Brain microvascular endothelial cell (primary cell): ENCODE results near the gene CD1E.
"Not testable (repeated sequence)": the region's sequence is repeated elsewhere in the genome, so short reads cannot be mapped to it uniquely, and the experiment has no call there.

Source experiments
- DNase-seq: peaks from one replicate; pipeline ENCODE4 v3.0.0-alpha.2; 2020
- H3K27ac ChIP-seq: fragments of 250-450 bp; sonication (Bioruptor Pico); 2 replicates; pipeline ENCODE4 v1.5.1; 2020; ENCODE audit warnings: mild to moderate bottlenecking, moderate library complexity
- H3K27me3 ChIP-seq: fragments of 250-450 bp; sonication (Bioruptor Pico); replicated peaks from 2 replicates; pipeline ENCODE4 v1.5.1; 2020; ENCODE audit warnings: mild to moderate bottlenecking
- H3K36me3 ChIP-seq: fragments of 250-450 bp; sonication (Bioruptor Pico); replicated peaks from 2 replicates; pipeline ENCODE4 v1.5.1; 2020; ENCODE audit warnings: mild to moderate bottlenecking
- H3K4me3 ChIP-seq: 2 replicates; pipeline ENCODE4 v1.5.1; 2011; ENCODE audit warnings: low read depth, mild to moderate bottlenecking, control low read depth, low read length, moderate library complexity
- in situ Hi-C: cut with HindIII; loops from 2 replicates; pipeline ENCODE4 v1.10.0; 2017; ENCODE audit warnings: low sequenced_read_pairs, low pct_ligation_motif_present
- TF ChIP-seq, protein P1 (sequence below): IDR thresholded peaks from 2 replicates; pipeline ENCODE4 v1.5.1; 2011; ENCODE audit warnings: low read depth, mild to moderate bottlenecking, moderate library complexity, low read length, control low read depth, inconsistent platforms; ENCODE audit errors: missing control alignments

Gene CD1E

DNA sequence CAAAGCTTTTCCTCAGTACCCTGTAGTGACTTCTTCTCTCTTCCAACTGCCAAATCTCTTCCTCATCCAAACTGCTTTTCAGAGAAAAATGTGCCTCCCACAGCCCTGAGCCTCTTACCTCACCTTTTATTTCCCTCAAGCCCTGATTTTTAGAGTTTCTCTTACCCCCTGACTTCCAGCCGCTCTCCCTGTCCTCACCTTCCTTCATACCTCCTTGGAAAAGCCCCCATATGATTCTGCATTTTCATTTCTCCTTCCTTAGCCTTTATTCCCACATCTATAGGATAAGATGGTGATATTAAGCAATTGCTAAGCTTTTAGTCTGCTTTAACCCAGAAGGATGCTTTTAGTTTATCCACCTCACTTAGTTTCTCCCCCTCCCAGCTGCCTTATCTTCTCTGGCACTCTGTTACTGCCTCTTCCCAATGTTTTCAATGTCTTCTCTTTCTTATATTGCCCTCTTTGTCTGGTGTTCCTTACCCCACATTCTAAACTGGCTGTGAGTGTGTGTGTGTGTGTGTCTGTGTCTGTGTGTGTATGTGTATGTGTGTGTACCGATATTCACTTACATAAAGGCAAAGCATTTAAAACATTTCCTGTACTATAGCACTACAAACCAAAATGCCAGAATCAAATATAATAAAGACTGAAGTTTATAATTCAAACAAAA, 22.1 kb upstream of the CD1E start, which contains the start of gene CD1B:
CD1B (minus strand) TSS at position 51 of the 670 bp plus-strand sequence. CDS start 108 bp downstream, outside the sequence.
- TF ChIP-seq, protein P1, sequence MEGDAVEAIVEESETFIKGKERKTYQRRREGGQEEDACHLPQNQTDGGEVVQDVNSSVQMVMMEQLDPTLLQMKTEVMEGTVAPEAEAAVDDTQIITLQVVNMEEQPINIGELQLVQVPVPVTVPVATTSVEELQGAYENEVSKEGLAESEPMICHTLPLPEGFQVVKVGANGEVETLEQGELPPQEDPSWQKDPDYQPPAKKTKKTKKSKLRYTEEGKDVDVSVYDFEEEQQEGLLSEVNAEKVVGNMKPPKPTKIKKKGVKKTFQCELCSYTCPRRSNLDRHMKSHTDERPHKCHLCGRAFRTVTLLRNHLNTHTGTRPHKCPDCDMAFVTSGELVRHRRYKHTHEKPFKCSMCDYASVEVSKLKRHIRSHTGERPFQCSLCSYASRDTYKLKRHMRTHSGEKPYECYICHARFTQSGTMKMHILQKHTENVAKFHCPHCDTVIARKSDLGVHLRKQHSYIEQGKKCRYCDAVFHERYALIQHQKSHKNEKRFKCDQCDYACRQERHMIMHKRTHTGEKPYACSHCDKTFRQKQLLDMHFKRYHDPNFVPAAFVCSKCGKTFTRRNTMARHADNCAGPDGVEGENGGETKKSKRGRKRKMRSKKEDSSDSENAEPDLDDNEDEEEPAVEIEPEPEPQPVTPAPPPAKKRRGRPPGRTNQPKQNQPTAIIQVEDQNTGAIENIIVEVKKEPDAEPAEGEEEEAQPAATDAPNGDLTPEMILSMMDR: no peak
- no peak within 1 kb of the TSS for H3K27ac ChIP-seq
- no peaks in the 10 kb centered on the region for H3K27me3 ChIP-seq
- no peak within 1 kb of the TSS for H3K4me3 ChIP-seq
- H3K36me3 ChIP-seq: no peaks in the 10 kb centered on the region
- DNase-seq: no peak
- in situ Hi-C loops: no loop called here

DNA sequence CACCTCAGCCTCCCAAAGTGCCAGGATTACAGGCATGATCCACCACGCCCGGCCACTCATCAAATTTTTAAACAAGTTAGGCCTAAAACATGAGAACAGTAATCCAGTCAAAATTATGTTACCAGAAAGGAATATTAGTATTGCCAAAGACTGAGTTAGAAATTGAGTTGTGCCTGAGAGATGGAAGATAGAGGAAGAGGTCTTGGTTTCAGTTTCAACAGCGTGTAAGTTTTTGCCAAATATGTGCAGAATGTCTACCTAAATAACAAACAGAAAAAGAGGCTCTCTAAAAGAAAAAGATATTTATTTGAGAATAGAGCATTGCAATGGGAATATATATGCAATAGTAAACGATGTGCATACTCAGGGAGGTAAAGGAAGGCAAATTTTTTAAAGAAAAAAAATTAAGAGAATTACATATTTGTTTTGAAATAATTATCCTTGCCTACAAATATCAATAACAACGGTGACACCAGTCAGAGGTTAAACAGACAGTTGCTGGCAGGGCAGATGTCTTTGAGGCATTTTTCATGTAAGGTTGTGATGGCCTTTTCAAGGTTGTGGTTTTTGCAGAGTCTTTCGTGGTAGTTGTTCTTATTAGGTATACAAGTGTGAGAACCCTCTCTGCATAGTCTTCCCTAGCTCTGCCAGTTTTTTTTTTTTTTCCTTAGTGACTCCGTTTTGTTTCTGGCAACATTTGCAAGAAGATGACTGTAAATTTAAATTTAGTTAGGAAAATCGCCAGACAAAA, 20.1 kb upstream of the CD1E start:
- TF ChIP-seq, protein P1: no peak
- no peaks in the 10 kb centered on the region for H3K27me3 ChIP-seq
- in situ Hi-C loops: no loop called here

DNA sequence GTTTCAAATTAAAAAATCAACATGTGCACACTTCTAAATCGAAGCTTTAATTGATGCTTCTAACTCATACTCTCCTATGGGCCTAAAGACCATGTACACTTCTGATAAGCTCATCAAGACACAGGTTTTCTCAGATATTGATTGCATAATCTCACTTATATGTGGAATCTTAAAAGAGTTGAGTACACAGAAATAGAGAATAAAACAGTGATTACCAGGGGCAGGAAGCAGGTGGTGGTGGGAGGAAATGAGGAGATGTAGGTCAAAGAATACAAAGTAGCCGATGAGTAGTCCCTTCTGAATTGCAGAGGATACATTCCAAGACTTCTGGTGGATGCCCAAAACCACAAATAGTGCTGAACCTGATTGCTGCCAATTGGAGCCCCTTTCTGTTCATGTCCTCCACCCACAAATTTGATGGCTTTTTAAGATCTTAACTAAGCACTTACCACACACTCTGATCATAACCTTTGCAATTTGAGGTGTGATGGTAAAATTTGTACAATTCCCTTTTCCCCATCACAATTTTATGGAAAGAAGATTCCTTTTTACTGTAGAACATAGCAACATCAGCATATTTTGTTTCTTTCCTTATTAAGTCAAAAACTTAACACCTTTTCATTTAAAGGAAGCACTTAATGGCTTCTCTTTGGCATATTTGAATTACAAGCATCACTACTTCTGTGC, 19.0 kb upstream of the CD1E start:
- H3K36me3 ChIP-seq: no peaks in the 10 kb centered on the region
- DNase-seq: no peak
- in situ Hi-C loops: no loop called here
- H3K27me3 ChIP-seq: no peaks in the 10 kb centered on the region
- no peak overlapping the region for H3K27ac ChIP-seq
- TF ChIP-seq, protein P1: no peak
- no peak overlapping the region for H3K4me3 ChIP-seq

More for the DNA sequence above, 20.1 kb upstream of the CD1E start:
- Histone ChIP-seq H3K36me3 (no peaks in the 10 kb centered on the region), H3K4me3 (no peak overlapping the region), H3K27ac (no peak overlapping the region)
- no peak for DNase-seq

- H3K27ac ChIP-seq: no peak overlapping the region
- TF ChIP-seq, protein P1: no peak
- H3K4me3 ChIP-seq: no peak overlapping the region
- no peaks in the 10 kb centered on the region for H3K36me3 ChIP-seq
- in situ Hi-C loops: no loop called here
- no peak for DNase-seq
- no peaks in the 10 kb centered on the region for H3K27me3 ChIP-seq
These were observed 18.5 kb upstream of the CD1E start for GRCh38 chr1:158335213-158335532.

GRCh38 chr1:158336413-158336812, 17.3 kb upstream of the CD1E start:
- DNase-seq, H3K4me3 ChIP-seq, H3K27ac ChIP-seq, in situ Hi-C loops, H3K27me3 ChIP-seq, H3K36me3 ChIP-seq: not testable (repeated sequence)

- H3K27ac ChIP-seq, H3K27me3 ChIP-seq, in situ Hi-C loops, H3K4me3 ChIP-seq, DNase-seq, H3K36me3 ChIP-seq: not testable (repeated sequence)
These were observed 4.7 kb upstream of the CD1E start for GRCh38 chr1:158348946-158349345.
